Hepatocyte (in vitro differentiated cells): Measurements from ENCODE around the gene PRKAR1A.

Experiments used
- CTCF ChIP-seq: fragments of 200-600 bp; sonication (generic); IDR thresholded peaks from 2 replicates; pipeline ENCODE4 v1.5.1; 2016; ENCODE audit warnings: antibody characterized with exemption, mild to moderate bottlenecking; ENCODE audit not compliant: poor library complexity
- EZH2 ChIP-seq: fragments of 200-600 bp; sonication (generic); IDR thresholded peaks from 2 replicates; pipeline ENCODE4 v1.6.1; 2016; ENCODE audit warnings: antibody characterized with exemption, mild to moderate bottlenecking, borderline replicate concordance
- EZH2phosphoT487 ChIP-seq: fragments of 200-600 bp; sonication (generic); IDR thresholded peaks from one replicate; pipeline ENCODE4 v1.6.1; 2018; ENCODE audit warnings: antibody characterized with exemption, mild to moderate bottlenecking, low read depth, moderate library complexity; ENCODE audit not compliant: unreplicated experiment, severe bottlenecking

GRCh38 chr17:68576137-68576536 is 63.9 kb downstream of the PRKAR1A start:
- TF ChIP-seq CTCF (no peak), EZH2 (no peak), EZH2phosphoT487 (no peak)
